A549 (cell line): ENCODE measurements around the gene NSL1. TPM values are rescaled to one million over a fixed set of nuclear protein-coding genes. Genes with fewer than 3 reads are reported as not detected.

Source experiments
- ATAC-seq, 2 experiments: fragments of 200-7000 bp in 1 of 2; fragments of >200 bp in 1 of 2; cut with Nextera tagmentation in 1 of 2; cut with Tn5 transposase in 1 of 2; 3 replicates each; pipeline versions ENCODE4 v1.8.0 to v1.9.1; 2018 to 2020; ENCODE audit warnings: mild to moderate bottlenecking in 1 of 2, moderate library complexity in 1 of 2
- CTCF ChIA-PET: fragments of 300-600 bp; sonication (Branson Sonifier 250); formaldehyde crosslinking; extraction: SDS; loops from one replicate; lab custom pipeline; 2021; ENCODE audit warnings: antibody characterized with exemption, inconsistent platforms; lab: Yijun Ruan, JAX
- POLR2A ChIA-PET: fragments of 350-600 bp; formaldehyde crosslinking; extraction: SDS; loops from one replicate; lab custom pipeline; 2021; ENCODE audit warnings: antibody characterized with exemption, inconsistent platforms; lab: Yijun Ruan, JAX
- DNase-seq, 2 experiments: peaks; one replicate each; pipeline versions ENCODE4 v3.0.0 to v3.0.0-alpha.2; 2011 to 2016; ENCODE audit warnings: low read depth in 1 of 2, low spot score in 1 of 2
- FAIRE-seq: peaks from 2 replicates; lab custom pipeline; 2011; peaks lifted over from hg19 to GRCh38; lab: Jason Lieb, UNC
- H3K27ac ChIP-seq, 2 experiments: fragments of >200 bp; sonication (Bioruptor Twin); formaldehyde crosslinking; 3 replicates each; pipeline ENCODE4 v1.5.1; 2016 to 2017
- H3K4me1 ChIP-seq: fragments of >200 bp; sonication (Bioruptor Twin); formaldehyde crosslinking; 3 replicates; pipeline ENCODE4 v1.6.1; 2016
- H3K4me2 ChIP-seq: fragments of >200 bp; sonication (Bioruptor Twin); formaldehyde crosslinking; 3 replicates; pipeline ENCODE4 v1.6.1; 2016
- H3K4me3 ChIP-seq: fragments of >200 bp; sonication (Bioruptor Twin); formaldehyde crosslinking; 3 replicates; pipeline ENCODE4 v1.5.1; 2016
- H3K9me3 ChIP-seq: fragments of >200 bp; sonication (Bioruptor Twin); formaldehyde crosslinking; 3 replicates; pipeline ENCODE4 v1.6.1; 2016
- BHLHE40 ChIP-seq: IDR thresholded peaks from 2 replicates; pipeline ENCODE4 v1.6.1; 2012; ENCODE audit warnings: low read depth, low read length, inconsistent platforms
- CBX8 ChIP-seq: fragments of 200-600 bp; sonication (generic); IDR thresholded peaks from 2 replicates; pipeline ENCODE4 v1.6.1; 2016
- CEBPB ChIP-seq, 2 experiments: fragments of >200 bp in 1 of 2; sonication (Bioruptor Twin) in 1 of 2; formaldehyde crosslinking in 1 of 2; IDR thresholded peaks; 2 replicates each; pipeline ENCODE4 v1.6.1; 2012 to 2016
- EHF ChIP-seq: fragments of 250-450 bp; sonication (Bioruptor Pico); IDR thresholded peaks from 2 replicates; pipeline ENCODE4 v1.5.0; 2020; ENCODE audit warnings: mild to moderate bottlenecking
- EHMT2 ChIP-seq: fragments of 200-600 bp; sonication (generic); IDR thresholded peaks from 2 replicates; pipeline ENCODE4 v1.6.1; 2016; ENCODE audit warnings: antibody characterized with exemption, low read depth, mild to moderate bottlenecking, moderate library complexity
- EP300 ChIP-seq, 2 experiments: fragments of >200 bp; sonication (Bioruptor Twin); formaldehyde crosslinking; IDR thresholded peaks; 2 replicates in 1 of 2; 3 replicates in 1 of 2; pipeline ENCODE4 v1.6.1; 2016 to 2017
- FOSL2 ChIP-seq, 2 experiments: fragments of 450-650 bp in 1 of 2; fragments of >200 bp in 1 of 2; sonication (Bioruptor Twin) in 1 of 2; formaldehyde crosslinking; IDR thresholded peaks; 2 replicates each; pipeline versions ENCODE4 v1.5.0 to v1.6.1; 2016 to 2020; ENCODE audit warnings: mild to moderate bottlenecking in 1 of 2, moderate library complexity in 1 of 2
- GATA3 ChIP-seq: IDR thresholded peaks from 2 replicates; pipeline ENCODE4 v1.6.1; 2012; ENCODE audit warnings: borderline replicate concordance
- HDAC2 ChIP-seq: fragments of 200-600 bp; sonication (generic); IDR thresholded peaks from 2 replicates; pipeline ENCODE4 v1.6.1; 2016
- HMGXB4 ChIP-seq: fragments of 250-450 bp; sonication (Bioruptor Pico); IDR thresholded peaks from 2 replicates; pipeline ENCODE4 v1.5.0; 2021; ENCODE audit warnings: mild to moderate bottlenecking, moderate library complexity, borderline replicate concordance
- HOXB5 ChIP-seq: fragments of 250-450 bp; sonication (Bioruptor Pico); IDR thresholded peaks from 2 replicates; pipeline ENCODE4 v1.5.0; 2020; ENCODE audit warnings: mild to moderate bottlenecking, moderate library complexity
- JUN ChIP-seq, 2 experiments: fragments of >200 bp; sonication (Bioruptor Twin); formaldehyde crosslinking; IDR thresholded peaks; 2 replicates in 1 of 2; 3 replicates in 1 of 2; pipeline ENCODE4 v1.6.1; 2016 to 2017
- JUNB ChIP-seq: fragments of >200 bp; sonication (Bioruptor Twin); formaldehyde crosslinking; IDR thresholded peaks from 2 replicates; pipeline ENCODE4 v1.6.1; 2016
- KDM5A ChIP-seq: fragments of 200-600 bp; sonication (generic); IDR thresholded peaks from 2 replicates; pipeline ENCODE4 v1.6.1; 2016; ENCODE audit warnings: antibody characterized with exemption, mild to moderate bottlenecking
- MYC ChIP-seq: IDR thresholded peaks from 2 replicates; pipeline ENCODE4 v1.6.1; 2012; ENCODE audit warnings: mild to moderate bottlenecking, inconsistent platforms, low read length, improper control_type of control experiment, borderline replicate concordance
- NFE2L2 ChIP-seq: fragments of 150-350 bp; conservative IDR thresholded peaks from 2 replicates; pipeline ENCODE4 v1.6.1; 2014; ENCODE audit warnings: low read length
- NPAS2 ChIP-seq: fragments of 250-450 bp; sonication (Bioruptor Pico); IDR thresholded peaks from 2 replicates; pipeline ENCODE4 v1.8.0; 2022; ENCODE audit warnings: mild to moderate bottlenecking, moderate library complexity, borderline replicate concordance
- PBX3 ChIP-seq: IDR thresholded peaks from 2 replicates; pipeline ENCODE4 v1.6.1; 2012
- RAD21 ChIP-seq, 2 experiments: fragments of >200 bp in 1 of 2; sonication (Bioruptor Twin) in 1 of 2; formaldehyde crosslinking in 1 of 2; IDR thresholded peaks in 1 of 2; conservative IDR thresholded peaks in 1 of 2; 2 replicates in 1 of 2; 3 replicates in 1 of 2; pipeline ENCODE4 v1.6.1; 2012 to 2018; ENCODE audit warnings: inconsistent platforms in 1 of 2
- REST ChIP-seq: fragments of 200-600 bp; sonication (generic); IDR thresholded peaks from 2 replicates; pipeline ENCODE4 v1.6.1; 2016; ENCODE audit warnings: antibody characterized with exemption, mild to moderate bottlenecking, moderate library complexity
- RFX5 ChIP-seq: fragments of 450-650 bp; IDR thresholded peaks from 2 replicates; pipeline ENCODE4 v1.7.1; 2014; ENCODE audit warnings: antibody characterized with exemption, mild to moderate bottlenecking, moderate library complexity
- RNF2 ChIP-seq: fragments of 200-600 bp; sonication (generic); IDR thresholded peaks from 2 replicates; pipeline ENCODE4 v1.6.1; 2016; ENCODE audit warnings: low read depth, mild to moderate bottlenecking, antibody characterized with exemption, moderate library complexity, borderline replicate concordance
- TP53 ChIP-seq: fragments of 250-450 bp; sonication (Bioruptor Pico); IDR thresholded peaks from 2 replicates; pipeline ENCODE4 v1.5.0; 2021; ENCODE audit warnings: mild to moderate bottlenecking, moderate library complexity
- WGBS: methylation state at CpG from one replicate; pipeline ENCODE4 v1.1.6; 2017; ENCODE audit errors: missing lambda C conversion rate; 5-methylcytosine and 5-hydroxymethylcytosine counted together
- polyA plus RNA-seq, 4 experiments: library from polyadenylated mRNA; depleted of rRNA in 3 of 4; stranded (reverse); fragments of >200 nt; fragmentation: RNase III in 1 of 4; extraction: RNeasy Plus Mini Kit Qiagen cat#74134 plus additional on column Dnase treatment in 1 of 4; gene quantifications; 2 replicates in 3 of 4; 3 replicates in 1 of 4; pipeline ENCODE4 v1.2.3, GENCODE V29; 2011 to 2017
- TF ChIP-seq, protein P1 (sequence below): fragments of 250-450 bp; sonication (Bioruptor Pico); IDR thresholded peaks from 2 replicates; pipeline ENCODE4 v1.5.0; 2020; ENCODE audit warnings: low read depth, mild to moderate bottlenecking, moderate library complexity
- TF ChIP-seq, protein P2 (sequence below): fragments of 450-650 bp; IDR thresholded peaks from 2 replicates; pipeline ENCODE4 v1.6.1; 2014; ENCODE audit warnings: antibody characterized with exemption

NSL1 gene
- polyA plus RNA-seq, 2 of the 4 experiments (the other 2 are of a cell fraction), result 44.9 to 47.9 TPM

GRCh38 chr1:212819726-212820125, 28.1 kb upstream of the NSL1 start (continued):
- TF ChIP-seq REST, result no peak

DNA sequence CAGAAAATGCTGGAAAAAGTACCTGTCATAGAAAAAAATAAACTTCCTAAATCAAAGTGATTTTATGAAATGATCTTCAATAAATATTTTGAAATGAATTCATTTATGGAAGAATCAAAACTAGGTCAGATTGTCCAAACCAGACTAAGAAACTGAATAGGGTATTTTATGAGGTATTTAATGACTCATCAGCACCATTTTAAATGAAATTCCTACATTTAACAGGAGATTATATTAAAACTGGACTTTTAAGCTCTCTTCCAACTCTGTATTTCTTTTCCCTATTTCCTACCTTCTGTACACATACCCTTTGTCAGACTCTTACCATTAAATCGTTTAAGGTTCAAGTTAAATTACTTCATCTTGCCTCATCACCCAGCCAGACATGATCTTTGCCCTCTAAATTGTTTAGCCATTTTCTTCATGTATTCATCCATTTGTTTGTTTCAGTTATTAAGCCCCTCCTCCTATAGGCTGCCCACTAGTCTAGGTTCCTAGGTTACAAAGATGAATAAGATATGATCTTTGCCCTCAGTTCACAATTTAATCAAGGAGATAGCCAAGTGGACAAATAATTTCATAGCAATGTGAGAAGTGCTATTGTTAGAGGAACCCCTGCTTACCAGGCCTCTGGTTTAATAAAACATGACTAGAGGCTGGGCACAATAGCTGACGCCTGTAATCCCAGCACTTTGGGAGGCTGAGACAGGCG, 25.1 kb upstream of the NSL1 start:
- DNase-seq, result peak in 1 of 2 experiments; percentile 72
- Histone ChIP-seq H3K4me2 (peak overlapping the region; percentile 57), H3K27ac (peak overlapping the region; percentile 70 to 75), H3K4me3 (no peak overlapping the region), H3K4me1 (peaks cover 46% of the 10 kb centered on the region), H3K9me3 (no peaks in the 10 kb centered on the region)
- peak; percentile 13 for FAIRE-seq
- 32% methylated on average over 3 of the region's 3 CpGs for WGBS
- POLR2A ChIA-PET, result no interaction called here
- CTCF ChIA-PET, result no interaction called here
- ATAC-seq, result peak; percentile 47 to 82; a peak in 4 of 6 replicates
- TF ChIP-seq KDM5A, result no peak
- no peak for TF ChIP-seq HMGXB4
- TF ChIP-seq BHLHE40, result no peak
- peak; percentile 56; the same call in 1 of the 2 replicates for TF ChIP-seq GATA3
- TF ChIP-seq RAD21 (conservative IDR thresholded peaks at IDR 0.05 in 1 of 2, IDR thresholded peaks at IDR 0.05 in 1 of 2), result no peak
- TF ChIP-seq TP53 (CRISPR knock-in tag), result no peak
- TF ChIP-seq MYC, result no peak
- TF ChIP-seq FOSL2 (IDR thresholded peaks at IDR 0.05), result no peak
- TF ChIP-seq FOSL2 (CRISPR knock-in tag; IDR thresholded peaks at IDR 0.05), result peak; percentile 79
- TF ChIP-seq, protein P1, sequence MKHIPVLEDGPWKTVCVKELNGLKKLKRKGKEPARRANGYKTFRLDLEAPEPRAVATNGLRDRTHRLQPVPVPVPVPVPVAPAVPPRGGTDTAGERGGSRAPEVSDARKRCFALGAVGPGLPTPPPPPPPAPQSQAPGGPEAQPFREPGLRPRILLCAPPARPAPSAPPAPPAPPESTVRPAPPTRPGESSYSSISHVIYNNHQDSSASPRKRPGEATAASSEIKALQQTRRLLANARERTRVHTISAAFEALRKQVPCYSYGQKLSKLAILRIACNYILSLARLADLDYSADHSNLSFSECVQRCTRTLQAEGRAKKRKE (CRISPR knock-in tag), result no peak
- TF ChIP-seq HOXB5 (CRISPR knock-in tag), result no peak
- TF ChIP-seq RFX5, result no peak
- no peak for TF ChIP-seq RNF2
- no peak for TF ChIP-seq HDAC2
- TF ChIP-seq PBX3, result no peak
- TF ChIP-seq JUN (IDR thresholded peaks at IDR 0.05), result peak in 1 of 2 experiments; percentile 36; a peak in 1 of 5 replicates
- TF ChIP-seq CBX8, result no peak
- TF ChIP-seq CEBPB (IDR thresholded peaks at IDR 0.05), result peak in 1 of 2 experiments; percentile 26; a peak in 1 of 4 replicates
- TF ChIP-seq EHMT2, result no peak
- no peak for TF ChIP-seq REST
- no peak for TF ChIP-seq NFE2L2
- TF ChIP-seq EP300 (IDR thresholded peaks at IDR 0.05), result no peak
- TF ChIP-seq NPAS2 (CRISPR knock-in tag), result no peak
- peak; percentile 36; the same call in 1 of the 2 replicates for TF ChIP-seq JUNB
- TF ChIP-seq, protein P2, sequence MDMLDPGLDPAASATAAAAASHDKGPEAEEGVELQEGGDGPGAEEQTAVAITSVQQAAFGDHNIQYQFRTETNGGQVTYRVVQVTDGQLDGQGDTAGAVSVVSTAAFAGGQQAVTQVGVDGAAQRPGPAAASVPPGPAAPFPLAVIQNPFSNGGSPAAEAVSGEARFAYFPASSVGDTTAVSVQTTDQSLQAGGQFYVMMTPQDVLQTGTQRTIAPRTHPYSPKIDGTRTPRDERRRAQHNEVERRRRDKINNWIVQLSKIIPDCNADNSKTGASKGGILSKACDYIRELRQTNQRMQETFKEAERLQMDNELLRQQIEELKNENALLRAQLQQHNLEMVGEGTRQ, result no peak
- TF ChIP-seq EHF (CRISPR knock-in tag), result no peak
